HFF-Myc (cell line): ENCODE data around the gene WBP2.

Source experiments
- DNase-seq: peaks from one replicate; pipeline ENCODE4 v3.0.0-alpha.2; 2011; ENCODE audit warnings: low read depth; ENCODE audit errors: extremely low read depth
- H3K4me3 ChIP-seq: replicated peaks from 2 replicates; pipeline ENCODE4 v1.5.1; 2011; ENCODE audit warnings: low read depth, mild to moderate bottlenecking, control low read depth, low read length
- TF ChIP-seq, protein P1 (sequence below): IDR thresholded peaks from 2 replicates; pipeline ENCODE4 v1.5.1; 2012; ENCODE audit warnings: mild to moderate bottlenecking, low read depth, low read length, control low read depth; ENCODE audit errors: missing control alignments

The WBP2 gene

DNA sequence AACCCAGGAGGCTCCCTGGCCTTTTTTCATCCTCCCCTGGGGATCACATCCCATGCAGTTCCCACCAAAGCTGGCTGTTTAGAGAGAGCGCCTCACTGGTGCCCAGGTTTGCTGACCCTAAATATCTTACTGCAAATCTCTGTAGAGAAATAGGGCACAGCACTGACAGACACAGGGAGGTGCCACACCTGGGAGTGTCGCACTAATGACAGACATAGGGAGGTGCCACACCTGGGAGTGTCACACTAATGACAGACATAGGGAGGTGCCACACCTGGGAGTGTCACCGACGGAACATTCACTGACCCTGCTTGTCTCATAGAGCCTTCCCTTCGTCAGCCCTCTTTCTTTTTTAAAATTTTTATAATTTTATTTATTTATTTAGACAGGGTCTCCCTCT, 44.9 kb downstream of the WBP2 start:
- no peak overlapping the region for H3K4me3 ChIP-seq
- TF ChIP-seq, protein P1, sequence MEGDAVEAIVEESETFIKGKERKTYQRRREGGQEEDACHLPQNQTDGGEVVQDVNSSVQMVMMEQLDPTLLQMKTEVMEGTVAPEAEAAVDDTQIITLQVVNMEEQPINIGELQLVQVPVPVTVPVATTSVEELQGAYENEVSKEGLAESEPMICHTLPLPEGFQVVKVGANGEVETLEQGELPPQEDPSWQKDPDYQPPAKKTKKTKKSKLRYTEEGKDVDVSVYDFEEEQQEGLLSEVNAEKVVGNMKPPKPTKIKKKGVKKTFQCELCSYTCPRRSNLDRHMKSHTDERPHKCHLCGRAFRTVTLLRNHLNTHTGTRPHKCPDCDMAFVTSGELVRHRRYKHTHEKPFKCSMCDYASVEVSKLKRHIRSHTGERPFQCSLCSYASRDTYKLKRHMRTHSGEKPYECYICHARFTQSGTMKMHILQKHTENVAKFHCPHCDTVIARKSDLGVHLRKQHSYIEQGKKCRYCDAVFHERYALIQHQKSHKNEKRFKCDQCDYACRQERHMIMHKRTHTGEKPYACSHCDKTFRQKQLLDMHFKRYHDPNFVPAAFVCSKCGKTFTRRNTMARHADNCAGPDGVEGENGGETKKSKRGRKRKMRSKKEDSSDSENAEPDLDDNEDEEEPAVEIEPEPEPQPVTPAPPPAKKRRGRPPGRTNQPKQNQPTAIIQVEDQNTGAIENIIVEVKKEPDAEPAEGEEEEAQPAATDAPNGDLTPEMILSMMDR, result no peak
- no peak for DNase-seq

DNA sequence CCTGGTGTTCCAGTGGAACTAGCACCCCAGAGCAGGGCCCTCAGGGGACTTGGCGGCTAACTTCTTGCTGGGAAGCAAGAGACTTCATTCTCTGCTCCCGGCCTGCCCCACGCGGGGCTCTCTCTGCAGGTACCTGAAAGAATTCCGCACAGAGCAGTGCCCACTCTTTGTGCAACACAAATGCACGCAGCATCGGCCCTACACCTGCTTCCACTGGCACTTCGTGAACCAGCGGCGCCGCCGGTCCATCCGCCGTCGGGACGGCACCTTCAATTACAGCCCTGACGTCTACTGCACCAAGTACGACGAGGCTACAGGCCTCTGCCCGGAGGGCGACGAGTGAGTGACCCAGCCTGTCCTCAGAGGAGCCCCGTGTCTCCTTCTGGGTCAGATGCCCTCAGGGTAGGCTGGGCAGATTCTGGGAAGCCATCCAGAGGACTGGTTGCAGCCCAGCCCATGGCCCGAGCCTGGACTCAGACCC, 45.5 kb downstream of the WBP2 start:
- no peak overlapping the region for H3K4me3 ChIP-seq
- TF ChIP-seq, protein P1, result no peak
- DNase-seq, result no peak

DNA sequence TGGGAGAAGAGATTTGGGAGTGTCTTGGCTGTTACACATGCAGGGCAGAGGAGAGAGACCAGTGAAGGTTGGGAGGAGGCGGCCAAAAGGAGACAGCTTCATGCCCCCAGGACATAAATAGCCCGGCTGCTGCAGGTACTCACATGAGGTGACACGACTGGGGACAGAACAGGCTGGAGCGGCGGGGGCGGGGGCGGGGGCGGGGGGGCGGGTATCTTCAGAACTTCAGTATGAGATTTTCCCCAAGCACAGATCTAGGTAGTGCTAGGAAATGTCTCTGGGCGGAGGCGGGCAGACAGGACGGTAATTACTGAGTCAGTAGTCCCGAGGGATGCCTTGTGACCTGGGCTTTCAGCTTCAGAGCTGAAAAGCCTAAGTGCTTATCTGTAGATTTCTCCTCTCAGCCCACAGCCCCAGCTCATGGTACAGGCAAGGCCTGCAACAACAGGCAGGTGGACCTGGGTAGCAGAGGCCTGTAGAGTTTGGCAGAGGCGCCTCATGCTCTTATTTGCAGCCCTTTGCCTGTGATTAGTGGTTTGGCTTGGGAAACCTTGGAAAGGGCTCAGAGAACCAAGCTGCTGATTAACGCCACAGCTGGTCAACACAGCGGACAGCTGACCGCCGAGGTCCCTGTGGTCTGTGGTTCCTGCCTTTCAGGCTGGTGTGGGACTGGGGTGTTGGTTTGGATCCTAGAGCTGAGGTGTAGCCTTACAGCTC, 46.1 kb downstream of the WBP2 start:
- H3K4me3 ChIP-seq, result no peak overlapping the region
- TF ChIP-seq, protein P1, result no peak
- DNase-seq, result no peak

DNA sequence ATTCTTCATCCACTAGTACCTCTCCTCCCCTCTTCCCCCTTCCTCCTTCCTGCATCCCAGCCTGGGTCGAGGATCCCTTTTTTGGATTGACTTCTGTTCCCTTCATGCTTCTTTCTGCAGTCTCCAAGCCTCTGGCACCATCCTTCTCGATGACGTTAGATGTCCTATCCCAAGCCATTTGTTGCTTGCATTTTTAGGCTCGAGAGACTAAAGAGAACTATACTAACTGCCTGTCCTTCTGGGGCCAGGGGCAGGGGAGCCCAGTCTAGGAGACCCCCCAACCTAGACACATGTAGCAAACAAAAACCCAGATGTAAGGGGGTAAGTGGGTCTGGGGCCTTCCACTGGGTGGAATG, 46.6 kb downstream of the WBP2 start:
- no peak overlapping the region for H3K4me3 ChIP-seq
- TF ChIP-seq, protein P1, result no peak
- DNase-seq, result no peak

DNA sequence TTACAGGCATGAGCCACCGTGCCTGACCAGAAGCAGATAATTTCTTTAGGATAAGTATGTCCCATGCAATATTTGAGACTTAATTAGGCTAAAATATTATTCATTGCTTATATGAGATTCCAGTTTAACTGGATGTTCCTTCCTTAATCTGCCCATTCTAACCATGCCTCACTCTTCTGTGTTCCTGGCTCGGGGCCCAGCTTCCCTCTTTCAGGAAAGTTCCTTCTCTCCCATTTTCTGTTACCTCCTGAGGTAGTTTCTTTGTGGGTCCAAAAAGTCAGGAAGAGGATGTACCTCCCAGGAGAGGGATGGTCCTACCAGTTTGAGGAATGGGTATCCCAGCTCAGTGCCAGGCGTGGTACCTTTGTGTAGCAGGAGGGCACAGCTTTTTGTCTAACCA, 47.3 kb downstream of the WBP2 start:
- TF ChIP-seq, protein P1, result no peak
- no peak for DNase-seq
- no peak overlapping the region for H3K4me3 ChIP-seq

DNA sequence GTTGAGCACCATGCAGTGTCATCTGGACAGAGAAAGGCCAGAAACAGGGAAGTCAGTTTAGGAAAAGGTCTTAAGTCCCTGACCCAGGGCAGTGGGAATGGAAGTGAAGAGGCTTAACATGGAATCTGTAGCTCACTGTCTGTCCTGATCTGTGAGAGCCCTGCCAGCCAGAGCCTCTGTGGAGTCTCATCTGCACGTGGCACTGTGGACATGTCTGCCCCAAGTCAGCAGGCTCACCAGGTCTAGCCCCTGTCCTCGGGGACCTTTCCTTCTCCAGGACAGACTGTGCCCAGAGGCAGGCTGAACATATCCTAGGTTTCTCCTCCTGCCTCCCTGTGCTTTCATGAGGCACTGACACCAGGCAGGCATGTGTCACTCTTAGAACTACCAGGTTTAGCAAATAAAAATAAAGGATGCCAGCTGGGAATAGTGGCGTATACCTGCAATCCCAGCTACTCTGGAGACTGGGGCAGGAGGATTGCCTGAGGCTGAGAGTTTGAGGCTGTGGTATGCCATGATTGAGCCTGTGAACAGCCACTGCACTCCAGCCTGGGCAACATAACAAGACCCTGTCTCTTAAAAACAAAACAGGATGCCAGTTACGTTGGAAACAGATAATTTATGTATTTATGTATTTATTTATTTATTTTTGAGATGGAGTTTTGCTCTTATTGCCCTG, 48.2 kb downstream of the WBP2 start:
- DNase-seq, result no peak
- TF ChIP-seq, protein P1, result no peak
- H3K4me3 ChIP-seq, result no peak overlapping the region
